Prostate gland (tissue), 2 donors: Measurements from ENCODE around the gene RBMX2. TPM values are rescaled to one million over a fixed set of nuclear protein-coding genes. Genes with fewer than 3 reads are reported as not detected.
A peak's percentile ranks its signal among the peaks of the same experiment; 100 is the strongest.

Source experiments
- DNase-seq: peaks from one replicate; pipeline ENCODE4 v3.0.0-alpha.2; 2019; ENCODE audit warnings: low spot score
- H3K27ac ChIP-seq, 2 donors: fragments of 200-600 bp; sonication (generic); 2 replicates each; pipeline ENCODE4 v1.5.1; 2017 to 2019
- H3K27me3 ChIP-seq: fragments of 200-600 bp; sonication (generic); replicated peaks from 2 replicates; pipeline ENCODE4 v1.5.1; 2019; ENCODE audit not compliant: insufficient read depth
- H3K36me3 ChIP-seq, 2 donors: fragments of 200-600 bp; sonication (generic); 1 replicate in 1 of 2; 2 replicates in 1 of 2; pipeline versions ENCODE4 v1.5.1 to v1.8.1; 2017 to 2019
- H3K4me1 ChIP-seq: fragments of 200-600 bp; sonication (generic); replicated peaks from 2 replicates; pipeline ENCODE4 v1.5.1; 2019
- H3K4me3 ChIP-seq, 2 donors: fragments of 200-600 bp; sonication (generic); 2 replicates each; pipeline ENCODE4 v1.5.1; 2017 to 2019
- H3K9me3 ChIP-seq: fragments of 200-600 bp; sonication (generic); 2 replicates; pipeline ENCODE4 v1.5.1; 2017
- POLR2A ChIP-seq: fragments of 450-650 bp; IDR thresholded peaks from one replicate; pipeline ENCODE4 v1.6.1; 2016; ENCODE audit warnings: antibody characterized with exemption, mild to moderate bottlenecking
- POLR2AphosphoS5 ChIP-seq: sonication (generic); formaldehyde crosslinking; IDR thresholded peaks from one replicate; pipeline ENCODE4 v1.6.1; 2017; ENCODE audit warnings: antibody characterized with exemption
- WGBS: methylation state at CpG from one replicate; pipeline ENCODE4 v1.1.5; 2018; 5-methylcytosine and 5-hydroxymethylcytosine counted together
- intact Hi-C: fragments of 100-400 bp; cut with DNase I; formaldehyde crosslinking; loops from one replicate; pipeline ENCODE4 v1.14.2; 2022
- total RNA-seq, 2 donors: library from RNA; depleted of rRNA; stranded (reverse); fragments of >200 nt; gene quantifications; one replicate each; pipeline ENCODE4 v1.1.0, GENCODE V29; 2016
- TF ChIP-seq, protein P1 (sequence below), 4 experiments: fragments of 200-600 bp in 2 of 4; fragments of 450-650 bp in 2 of 4; sonication (generic) in 2 of 4; IDR thresholded peaks; 1 replicate in 3 of 4; 2 replicates in 1 of 4; pipeline ENCODE4 v1.5.1; 2016 to 2019; ENCODE audit warnings: antibody characterized with exemption in 4 of 4, mild to moderate bottlenecking in 2 of 4, moderate library complexity in 2 of 4

RBMX2 gene
- total RNA-seq, 2 donors from 2014 or later: 10.2 to 19.8 TPM

DNA sequence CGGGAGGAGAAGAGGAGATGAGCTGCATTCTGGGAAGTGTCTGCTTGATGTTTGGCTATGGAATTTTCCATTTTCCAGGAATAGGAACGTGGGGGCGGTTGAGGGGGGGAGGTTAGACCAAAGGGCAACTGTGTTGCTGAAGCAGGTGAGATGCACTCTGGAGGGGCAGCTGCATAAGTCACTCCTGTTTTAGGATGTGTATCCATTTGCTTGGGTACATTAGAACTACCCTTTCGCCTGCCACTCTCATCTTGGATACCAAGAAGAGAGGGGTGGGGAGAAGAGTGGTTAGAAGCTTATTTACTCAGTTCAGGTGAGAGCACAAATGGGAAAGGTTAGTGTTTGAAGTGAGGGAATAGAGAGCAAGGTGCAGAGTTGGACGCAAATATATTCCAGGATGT lies 15.4 kb upstream of the RBMX2 start:
- intact Hi-C loops: no loop called here
- no peak for TF ChIP-seq POLR2AphosphoS5
- TF ChIP-seq POLR2A: no peak
- TF ChIP-seq, protein P1, sequence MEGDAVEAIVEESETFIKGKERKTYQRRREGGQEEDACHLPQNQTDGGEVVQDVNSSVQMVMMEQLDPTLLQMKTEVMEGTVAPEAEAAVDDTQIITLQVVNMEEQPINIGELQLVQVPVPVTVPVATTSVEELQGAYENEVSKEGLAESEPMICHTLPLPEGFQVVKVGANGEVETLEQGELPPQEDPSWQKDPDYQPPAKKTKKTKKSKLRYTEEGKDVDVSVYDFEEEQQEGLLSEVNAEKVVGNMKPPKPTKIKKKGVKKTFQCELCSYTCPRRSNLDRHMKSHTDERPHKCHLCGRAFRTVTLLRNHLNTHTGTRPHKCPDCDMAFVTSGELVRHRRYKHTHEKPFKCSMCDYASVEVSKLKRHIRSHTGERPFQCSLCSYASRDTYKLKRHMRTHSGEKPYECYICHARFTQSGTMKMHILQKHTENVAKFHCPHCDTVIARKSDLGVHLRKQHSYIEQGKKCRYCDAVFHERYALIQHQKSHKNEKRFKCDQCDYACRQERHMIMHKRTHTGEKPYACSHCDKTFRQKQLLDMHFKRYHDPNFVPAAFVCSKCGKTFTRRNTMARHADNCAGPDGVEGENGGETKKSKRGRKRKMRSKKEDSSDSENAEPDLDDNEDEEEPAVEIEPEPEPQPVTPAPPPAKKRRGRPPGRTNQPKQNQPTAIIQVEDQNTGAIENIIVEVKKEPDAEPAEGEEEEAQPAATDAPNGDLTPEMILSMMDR (IDR thresholded peaks at IDR 0.05): no peak
- DNase-seq: no peak
- WGBS: 67% methylated on average over 5 of the region's 5 CpGs
- Histone ChIP-seq H3K4me3 (no peak overlapping the region), H3K27me3 (no peaks in the 10 kb centered on the region), H3K4me1 (no peaks in the 10 kb centered on the region), H3K9me3 (no peaks in the 10 kb centered on the region), H3K36me3 (no peaks in the 10 kb centered on the region), H3K27ac (no peak overlapping the region)

- no peaks in the 10 kb centered on the region for H3K27me3 ChIP-seq
- 25% methylated on average over 5 of the region's 5 CpGs for WGBS
Measured at GRCh38 chrX:130393451-130394074, 8.2 kb upstream of the RBMX2 start.

DNA sequence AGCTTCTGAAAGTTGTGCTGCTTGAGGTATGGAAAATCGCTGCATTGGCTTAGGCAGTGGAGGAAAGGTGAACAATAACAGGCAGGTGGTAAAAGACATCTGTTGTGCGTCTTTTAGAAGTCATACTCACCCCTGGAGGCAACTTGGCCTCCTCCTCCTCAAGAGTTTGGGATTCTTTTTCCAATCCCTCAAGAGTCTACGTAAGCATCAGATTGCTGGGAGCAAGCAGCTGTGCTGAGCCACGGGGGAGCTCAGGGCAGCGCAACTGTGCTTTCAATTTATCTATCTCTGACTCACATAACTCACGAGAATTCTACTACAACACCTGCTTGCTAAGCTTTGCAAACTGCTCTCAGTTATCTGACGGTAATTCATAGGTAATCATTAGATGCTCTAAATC lies 6.4 kb upstream of the RBMX2 start:
- Histone ChIP-seq H3K27ac (no peak overlapping the region), H3K36me3 (no peaks in the 10 kb centered on the region), H3K9me3 (no peaks in the 10 kb centered on the region), H3K4me3 (no peak overlapping the region), H3K27me3 (no peaks in the 10 kb centered on the region), H3K4me1 (no peaks in the 10 kb centered on the region)
- no peak for DNase-seq
- intact Hi-C loops: no loop called here
- no peak for TF ChIP-seq POLR2A
- WGBS: 61% methylated on average over 7 of the region's 7 CpGs

More at GRCh38 chrX:130393451-130394074, 8.2 kb upstream of the RBMX2 start:
- Histone ChIP-seq H3K27ac (no peak overlapping the region), H3K9me3 (no peaks in the 10 kb centered on the region), H3K36me3 (no peaks in the 10 kb centered on the region), H3K4me3 (no peak overlapping the region), H3K4me1 (no peaks in the 10 kb centered on the region)
- peak; percentile 13 for DNase-seq
- TF ChIP-seq, protein P1 (IDR thresholded peaks at IDR 0.05): peak in 3 of 4 experiments; percentile 32 to 49 (median 48)
- no peak for TF ChIP-seq POLR2AphosphoS5
- intact Hi-C loops: loop anchor here (2.0 kb wide), 1 partner anchor 523 kb away; no protein-coding TSS in a partner anchor

DNA sequence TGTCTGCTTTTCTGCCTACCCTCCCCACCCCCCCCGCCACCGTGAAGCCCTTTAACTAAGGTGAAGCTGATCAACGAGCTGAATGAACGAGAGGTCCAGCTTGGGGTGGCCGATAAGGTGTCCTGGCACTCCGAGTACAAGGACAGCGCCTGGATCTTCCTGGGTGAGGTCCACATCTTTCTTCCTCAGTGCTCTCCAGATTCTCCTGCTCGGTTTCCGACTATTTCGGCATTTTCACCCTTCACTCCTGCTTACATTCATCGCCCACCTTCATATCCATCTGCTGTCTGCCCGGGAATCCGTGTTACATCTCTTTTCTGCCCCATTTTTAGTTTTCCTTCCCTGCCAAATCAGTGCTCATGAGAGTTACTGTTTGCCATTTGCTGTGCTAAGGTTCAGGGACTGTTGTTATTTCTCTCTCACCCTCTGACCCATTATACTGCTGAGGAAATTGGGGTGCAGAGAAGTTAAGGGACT lies 459 bp downstream of the RBMX2 start:
- intact Hi-C loops: no loop called here
- Histone ChIP-seq H3K36me3 (no peaks in the 10 kb centered on the region), H3K27me3 (no peaks in the 10 kb centered on the region), H3K4me3 (peak overlapping the region; percentile 50 to 52), H3K4me1 (no peaks in the 10 kb centered on the region), H3K9me3 (no peaks in the 10 kb centered on the region), H3K27ac (peak overlapping the region; percentile 56 to 57)
- DNase-seq: no peak
- TF ChIP-seq, protein P1 (IDR thresholded peaks at IDR 0.05): no peak
- under 1% methylated on average over 9 of the region's 13 CpGs for WGBS

DNA sequence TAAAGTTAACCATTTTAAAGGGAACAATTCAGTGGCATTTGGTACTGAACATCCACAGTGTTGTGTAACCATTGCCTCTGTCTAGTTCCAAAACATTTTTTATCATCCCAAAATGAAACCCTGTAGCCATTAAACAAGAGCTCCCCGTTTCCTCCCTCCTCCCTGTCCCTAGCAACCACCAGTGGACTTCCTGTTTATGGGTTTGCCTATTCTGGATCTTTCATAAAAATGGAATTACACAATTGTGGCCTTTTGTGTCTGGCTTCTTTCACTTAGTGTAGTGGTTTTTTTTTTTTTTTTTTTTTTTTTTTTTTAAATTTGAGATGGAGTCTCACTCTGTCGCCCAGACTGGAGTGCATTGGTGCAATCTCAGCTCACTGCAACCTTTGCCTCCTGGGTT lies 11.6 kb downstream of the RBMX2 start:
- DNase-seq: no peak
- Histone ChIP-seq H3K27me3 (no peaks in the 10 kb centered on the region), H3K9me3 (no peaks in the 10 kb centered on the region), H3K27ac (no peak overlapping the region), H3K36me3 (no peaks in the 10 kb centered on the region), H3K4me3 (no peak overlapping the region), H3K4me1 (no peaks in the 10 kb centered on the region)
- TF ChIP-seq, protein P1 (IDR thresholded peaks at IDR 0.05): no peak
- no peak for TF ChIP-seq POLR2AphosphoS5
- no peak for TF ChIP-seq POLR2A
- intact Hi-C loops: no loop called here
- 75% methylated on average over 2 of the region's 2 CpGs for WGBS
